Activated T-helper 1 cell treated with anti-CD3 and anti-CD28 coated beads, Interleukin-2, amount 50 U/mL, for 16 hours (primary cell): ENCODE data around the gene ZNF275.
"Not testable (repeated sequence)": the region's sequence is repeated elsewhere in the genome, so short reads cannot be mapped to it uniquely, and the experiment has no call there.

Experiments
- DNase-seq, 2 donors: peaks; one replicate each; pipeline ENCODE4 v3.0.0-alpha.2; 2020; ENCODE audit warnings: low read depth in 1 of 2, low spot score in 1 of 2

ZNF275 gene

GRCh38 chrX:153333821-153334653 is at the start of gene ZNF275:
ZNF275 (plus strand) TSS chrX:153334153; CDS start chrX:153336680, 2,527 bp downstream.
- DNase-seq = peak; percentile 57 to 74

- not testable (repeated sequence) for DNase-seq
Observed at GRCh38 chrX:153285678-153286077, 48.3 kb upstream of the ZNF275 start.

- DNase-seq = not testable (repeated sequence)
Observed at GRCh38 chrX:153288807-153289206, 45.1 kb upstream of the ZNF275 start.

- not testable (repeated sequence) for DNase-seq
Observed at GRCh38 chrX:153293485-153294071, 40.4 kb upstream of the ZNF275 start.

- DNase-seq = no peak
Observed at GRCh38 chrX:153297376-153297775, 36.6 kb upstream of the ZNF275 start.

GRCh38 chrX:153299855-153300254 is 34.1 kb upstream of the ZNF275 start:
- DNase-seq = no peak

- no peak for DNase-seq
Observed at GRCh38 chrX:153301746-153302145, 32.2 kb upstream of the ZNF275 start.

GRCh38 chrX:153302796-153303195 is 31.2 kb upstream of the ZNF275 start:
- DNase-seq = no peak

GRCh38 chrX:153303276-153304262 is 30.4 kb upstream of the ZNF275 start:
- DNase-seq = no peak

GRCh38 chrX:153304988-153305736 is 28.8 kb upstream of the ZNF275 start:
- no peak for DNase-seq

GRCh38 chrX:153305972-153306371 is 28.0 kb upstream of the ZNF275 start:
- no peak for DNase-seq

- no peak for DNase-seq
Observed at GRCh38 chrX:153306527-153307115, 27.3 kb upstream of the ZNF275 start.

GRCh38 chrX:153307276-153308178 is 26.4 kb upstream of the ZNF275 start:
- DNase-seq = no peak

- no peak for DNase-seq
Observed at GRCh38 chrX:153310901-153311300, 23.1 kb upstream of the ZNF275 start.

GRCh38 chrX:153312041-153312440 is 21.9 kb upstream of the ZNF275 start:
- DNase-seq = no peak

GRCh38 chrX:153312842-153313241 is 21.1 kb upstream of the ZNF275 start:
- no peak for DNase-seq

GRCh38 chrX:153317306-153317705 is 16.6 kb upstream of the ZNF275 start:
- no peak for DNase-seq

GRCh38 chrX:153317996-153318722 is 15.8 kb upstream of the ZNF275 start:
- DNase-seq = no peak

GRCh38 chrX:153318811-153319210 is 15.1 kb upstream of the ZNF275 start:
- no peak for DNase-seq
